Gastroesophageal sphincter (tissue), 4 donors: ENCODE measurements around the gene TAOK3. TPM values are rescaled to one million over a fixed set of nuclear protein-coding genes. Genes with fewer than 3 reads are reported as not detected.

Experiments used
- ATAC-seq: fragments of 150-250 bp; one replicate; pipeline ENCODE4 v1.9.1; 2016; ENCODE audit warnings: mild to moderate bottlenecking, moderate library complexity
- H3K27ac ChIP-seq, 4 donors: fragments of 200-600 bp; sonication (generic) in 3 of 4; 1 replicate in 3 of 4; 2 replicates in 1 of 4; pipeline ENCODE4 v1.5.1; 2016 to 2019
- H3K27me3 ChIP-seq: fragments of 200-600 bp; sonication (generic); one replicate; pipeline ENCODE4 v1.5.1; 2019
- H3K36me3 ChIP-seq, 2 donors: fragments of 200-600 bp; sonication (generic); one replicate each; pipeline ENCODE4 v1.5.1; 2019; ENCODE audit warnings: control low read depth in 1 of 2
- H3K4me1 ChIP-seq, 3 donors: fragments of 200-600 bp; sonication (generic); 1 replicate in 2 of 3; 2 replicates in 1 of 3; pipeline ENCODE4 v1.5.1; 2016 to 2019; ENCODE audit warnings: control low read depth in 2 of 3
- H3K4me3 ChIP-seq, 2 donors: fragments of 200-600 bp; sonication (generic); one replicate each; pipeline ENCODE4 v1.5.1; 2019; ENCODE audit warnings: mild to moderate bottlenecking in 1 of 2, moderate library complexity in 1 of 2
- H3K9me3 ChIP-seq, 3 donors: fragments of 200-600 bp; sonication (generic); one replicate each; pipeline ENCODE4 v1.5.1; 2017 to 2019; ENCODE audit warnings: control low read depth in 2 of 3
- CTCF ChIP-seq, 4 experiments: fragments of 200-600 bp in 2 of 4; fragments of 450-650 bp in 2 of 4; sonication (generic) in 1 of 4; IDR thresholded peaks; one replicate each; pipeline ENCODE4 v1.5.1; 2017 to 2019; ENCODE audit warnings: antibody characterized with exemption in 4 of 4, mild to moderate bottlenecking in 2 of 4, moderate library complexity in 2 of 4
- EP300 ChIP-seq: sonication (generic); formaldehyde crosslinking; IDR thresholded peaks from one replicate; pipeline ENCODE4 v1.6.1; 2017; ENCODE audit warnings: antibody characterized with exemption, mild to moderate bottlenecking
- POLR2A ChIP-seq, 2 donors: fragments of 450-650 bp; IDR thresholded peaks; one replicate each; pipeline ENCODE4 v1.6.1; 2017; ENCODE audit warnings: antibody characterized with exemption in 2 of 2, mild to moderate bottlenecking in 2 of 2, moderate library complexity in 1 of 2
- POLR2AphosphoS5 ChIP-seq: sonication (generic); formaldehyde crosslinking; IDR thresholded peaks from one replicate; pipeline ENCODE4 v1.6.1; 2017; ENCODE audit warnings: antibody characterized with exemption
- WGBS, 2 donors: methylation state at CpG; one replicate each; pipeline ENCODE4 v1.1.5; 2018; ENCODE audit warnings: low coverage in 1 of 2; 5-methylcytosine and 5-hydroxymethylcytosine counted together
- total RNA-seq, 4 donors: library from RNA; depleted of rRNA; stranded (reverse); fragments of >200 nt; gene quantifications; one replicate each; pipeline ENCODE4 v1.1.0, GENCODE V29; 2016

The TAOK3 gene
- total RNA-seq, 4 donors from 2014 or later = 26.9 to 55.0 (median 36.7) TPM

GRCh38 chr12:118150625-118151024, 222.1 kb downstream of the TAOK3 start:
- H3K36me3 ChIP-seq = peaks cover 0 to 66% of the 10 kb centered on the region in 2 donors

DNA sequence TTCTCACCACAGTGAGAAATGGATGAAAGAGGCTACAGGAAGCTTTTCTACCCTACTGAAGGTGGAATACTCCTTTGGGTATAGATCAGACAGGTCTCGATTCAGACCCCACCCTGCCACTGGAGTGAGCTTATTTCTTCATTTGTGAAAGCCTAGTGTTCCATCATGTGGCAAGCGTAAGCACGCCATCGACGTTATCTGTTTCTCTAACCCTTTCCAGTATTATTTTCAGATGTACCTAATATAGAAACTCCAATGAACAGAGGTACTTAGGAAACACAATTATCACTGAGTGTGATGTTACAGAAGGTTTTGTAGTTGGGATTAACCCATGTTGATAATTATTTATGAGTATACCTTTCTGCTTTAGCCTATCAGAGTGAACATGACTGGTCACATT, 224.4 kb downstream of the TAOK3 start:
- H3K27ac ChIP-seq = peak overlapping the region in 1 of 4 donors; percentile 4
- peaks cover 0 to 14% (median 0%) of the 10 kb centered on the region in 3 donors for H3K4me1 ChIP-seq
- TF ChIP-seq POLR2A (IDR thresholded peaks at IDR 0.05) (no peak), CTCF (IDR thresholded peaks at IDR 0.05) (no peak), POLR2AphosphoS5 (no peak), EP300 (no peak)
- 91 to 100% methylated on average over 5 of the region's 5 CpGs for WGBS, 2 donors
- peaks cover 0 to 87% of the 10 kb centered on the region in 2 donors for H3K36me3 ChIP-seq
- no peaks in the 10 kb centered on the region for H3K9me3 ChIP-seq
- H3K27me3 ChIP-seq = no peaks in the 10 kb centered on the region
- no peak for ATAC-seq
- no peak overlapping the region for H3K4me3 ChIP-seq

More at GRCh38 chr12:118150625-118151024, 222.1 kb downstream of the TAOK3 start:
- H3K27ac ChIP-seq = no peak overlapping the region
- WGBS, 2 donors = 6 to 32% methylated on average over 2 to 7 of the region's 7 CpGs
- no peaks in the 10 kb centered on the region for H3K27me3 ChIP-seq
- no peaks in the 10 kb centered on the region for H3K9me3 ChIP-seq
- no peak for TF ChIP-seq EP300
- no peak for TF ChIP-seq CTCF (IDR thresholded peaks at IDR 0.05)
- no peak for TF ChIP-seq POLR2A (IDR thresholded peaks at IDR 0.05)
- TF ChIP-seq POLR2AphosphoS5 = no peak
- no peak for ATAC-seq
- no peak overlapping the region for H3K4me3 ChIP-seq
- H3K4me1 ChIP-seq = peaks cover 0 to 8% (median 0%) of the 10 kb centered on the region in 3 donors

GRCh38 chr12:118145798-118146156, 226.9 kb downstream of the TAOK3 start:
- Histone ChIP-seq H3K27ac (peak overlapping the region in 1 of 4 donors; percentile 4), H3K36me3 (peaks cover 0 to 94% of the 10 kb centered on the region in 2 donors)

GRCh38 chr12:118145113-118145797, 227.5 kb downstream of the TAOK3 start:
- Histone ChIP-seq H3K36me3 (peaks cover 0 to 100% of the 10 kb centered on the region in 2 donors), H3K9me3 (no peaks in the 10 kb centered on the region), H3K27ac (peak overlapping the region in 1 of 4 donors; percentile 4), H3K4me1 (peaks cover 0 to 15% (median 0%) of the 10 kb centered on the region in 3 donors), H3K4me3 (no peak overlapping the region), H3K27me3 (no peaks in the 10 kb centered on the region)
- TF ChIP-seq CTCF (IDR thresholded peaks at IDR 0.05) (no peak), POLR2A (IDR thresholded peaks at IDR 0.05) (no peak), POLR2AphosphoS5 (no peak), EP300 (no peak)
- no peak for ATAC-seq
- WGBS, 2 donors = 75 to 82% methylated on average over 3 to 7 of the region's 7 CpGs

More at GRCh38 chr12:118145798-118146156, 226.9 kb downstream of the TAOK3 start:
- Histone ChIP-seq H3K4me1 (peaks cover 0 to 21% (median 0%) of the 10 kb centered on the region in 3 donors), H3K9me3 (no peaks in the 10 kb centered on the region), H3K27me3 (no peaks in the 10 kb centered on the region), H3K4me3 (no peak overlapping the region)
- 75 to 92% methylated on average over 3 to 7 of the region's 9 CpGs for WGBS, 2 donors
- TF ChIP-seq POLR2AphosphoS5 = no peak
- TF ChIP-seq POLR2A (IDR thresholded peaks at IDR 0.05) = no peak
- TF ChIP-seq EP300 = no peak
- TF ChIP-seq CTCF (IDR thresholded peaks at IDR 0.05) = no peak
- ATAC-seq = no peak

DNA sequence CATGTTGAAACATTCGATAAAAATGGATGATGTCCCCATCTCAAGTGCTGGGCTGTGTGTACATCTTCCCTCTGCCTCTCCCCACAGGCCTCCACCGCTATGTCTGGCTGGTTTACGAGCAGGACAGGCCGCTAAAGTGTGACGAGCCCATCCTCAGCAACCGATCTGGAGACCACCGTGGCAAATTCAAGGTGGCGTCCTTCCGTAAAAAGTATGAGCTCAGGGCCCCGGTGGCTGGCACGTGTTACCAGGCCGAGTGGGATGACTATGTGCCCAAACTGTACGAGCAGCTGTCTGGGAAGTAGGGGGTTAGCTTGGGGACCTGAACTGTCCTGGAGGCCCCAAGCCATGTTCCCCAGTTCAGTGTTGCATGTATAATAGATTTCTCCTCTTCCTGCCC, 228.2 kb downstream of the TAOK3 start:
- no peak overlapping the region for H3K4me3 ChIP-seq
- H3K36me3 ChIP-seq = peaks cover 0 to 100% of the 10 kb centered on the region in 2 donors
- peaks cover 0 to 19% (median 0%) of the 10 kb centered on the region in 3 donors for H3K4me1 ChIP-seq
- TF ChIP-seq CTCF (IDR thresholded peaks at IDR 0.05) = no peak
- TF ChIP-seq POLR2AphosphoS5 = no peak
- no peak for TF ChIP-seq EP300
- no peak for TF ChIP-seq POLR2A (IDR thresholded peaks at IDR 0.05)
- peak overlapping the region in 1 of 4 donors; percentile 14 for H3K27ac ChIP-seq
- H3K27me3 ChIP-seq = no peaks in the 10 kb centered on the region
- no peak for ATAC-seq
- 91 to 96% methylated on average over 8 to 10 of the region's 13 CpGs for WGBS, 2 donors
- H3K9me3 ChIP-seq = no peaks in the 10 kb centered on the region
